G401.6 (cell line): ENCODE data around the gene SLC12A5.
A peak's percentile ranks its signal among the peaks of the same experiment; 100 is the strongest.

Experiments used
- FAIRE-seq: peaks from 2 replicates; lab custom pipeline; 2012; peaks lifted over from hg19 to GRCh38; lab: Jason Lieb, UNC

The SLC12A5 gene

GRCh38 chr20:46006964-46007363 is 22.1 kb upstream of the SLC12A5 start:
- no peak for FAIRE-seq

- no peak for FAIRE-seq
These were observed 21.3 kb upstream of the SLC12A5 start for GRCh38 chr20:46007671-46008070.

DNA sequence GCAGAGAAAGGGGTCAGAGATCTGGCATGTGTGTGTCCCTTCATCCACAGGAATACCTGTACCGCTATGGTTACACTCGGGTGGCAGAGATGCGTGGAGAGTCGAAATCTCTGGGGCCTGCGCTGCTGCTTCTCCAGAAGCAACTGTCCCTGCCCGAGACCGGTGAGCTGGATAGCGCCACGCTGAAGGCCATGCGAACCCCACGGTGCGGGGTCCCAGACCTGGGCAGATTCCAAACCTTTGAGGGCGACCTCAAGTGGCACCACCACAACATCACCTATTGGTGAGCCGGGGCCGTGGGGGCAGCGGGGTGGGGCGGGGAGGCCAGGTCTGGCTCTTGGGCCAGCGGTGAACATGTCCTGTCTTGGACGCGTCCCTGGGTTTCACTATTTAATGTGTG is 19.2 kb upstream of the SLC12A5 start:
- no peak for FAIRE-seq

DNA sequence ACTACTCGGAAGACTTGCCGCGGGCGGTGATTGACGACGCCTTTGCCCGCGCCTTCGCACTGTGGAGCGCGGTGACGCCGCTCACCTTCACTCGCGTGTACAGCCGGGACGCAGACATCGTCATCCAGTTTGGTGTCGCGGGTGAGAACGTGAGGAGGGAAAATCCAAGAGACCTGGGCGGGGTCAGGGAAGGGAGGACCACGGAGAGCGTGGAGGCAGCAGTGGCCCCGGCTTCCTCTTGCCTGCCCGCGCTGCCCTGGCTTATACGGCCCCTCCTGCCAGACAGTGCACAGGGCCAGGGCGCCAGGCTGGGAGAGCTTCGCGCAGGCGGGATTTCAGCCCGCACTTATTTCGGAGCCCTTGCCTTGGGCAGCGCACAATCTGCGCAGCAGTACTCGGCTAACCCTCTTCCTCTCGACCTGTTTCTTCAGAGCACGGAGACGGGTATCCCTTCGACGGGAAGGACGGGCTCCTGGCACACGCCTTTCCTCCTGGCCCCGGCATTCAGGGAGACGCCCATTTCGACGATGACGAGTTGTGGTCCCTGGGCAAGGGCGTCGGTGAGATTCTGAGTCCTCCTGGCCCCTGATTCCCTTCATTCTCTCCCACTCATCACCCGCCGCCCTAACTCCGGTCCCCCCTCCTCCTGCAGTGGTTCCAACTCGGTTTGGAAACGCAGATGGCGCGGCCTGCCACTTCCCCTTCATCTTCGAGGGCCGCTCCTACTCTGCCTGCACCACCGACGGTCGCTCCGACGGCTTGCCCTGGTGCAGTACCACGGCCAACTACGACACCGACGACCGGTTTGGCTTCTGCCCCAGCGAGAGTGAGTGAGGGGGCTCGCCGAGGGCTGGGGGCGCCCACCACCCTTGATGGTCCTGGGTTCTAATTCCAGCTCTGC is 18.3 kb upstream of the SLC12A5 start:
- FAIRE-seq, result no peak

DNA sequence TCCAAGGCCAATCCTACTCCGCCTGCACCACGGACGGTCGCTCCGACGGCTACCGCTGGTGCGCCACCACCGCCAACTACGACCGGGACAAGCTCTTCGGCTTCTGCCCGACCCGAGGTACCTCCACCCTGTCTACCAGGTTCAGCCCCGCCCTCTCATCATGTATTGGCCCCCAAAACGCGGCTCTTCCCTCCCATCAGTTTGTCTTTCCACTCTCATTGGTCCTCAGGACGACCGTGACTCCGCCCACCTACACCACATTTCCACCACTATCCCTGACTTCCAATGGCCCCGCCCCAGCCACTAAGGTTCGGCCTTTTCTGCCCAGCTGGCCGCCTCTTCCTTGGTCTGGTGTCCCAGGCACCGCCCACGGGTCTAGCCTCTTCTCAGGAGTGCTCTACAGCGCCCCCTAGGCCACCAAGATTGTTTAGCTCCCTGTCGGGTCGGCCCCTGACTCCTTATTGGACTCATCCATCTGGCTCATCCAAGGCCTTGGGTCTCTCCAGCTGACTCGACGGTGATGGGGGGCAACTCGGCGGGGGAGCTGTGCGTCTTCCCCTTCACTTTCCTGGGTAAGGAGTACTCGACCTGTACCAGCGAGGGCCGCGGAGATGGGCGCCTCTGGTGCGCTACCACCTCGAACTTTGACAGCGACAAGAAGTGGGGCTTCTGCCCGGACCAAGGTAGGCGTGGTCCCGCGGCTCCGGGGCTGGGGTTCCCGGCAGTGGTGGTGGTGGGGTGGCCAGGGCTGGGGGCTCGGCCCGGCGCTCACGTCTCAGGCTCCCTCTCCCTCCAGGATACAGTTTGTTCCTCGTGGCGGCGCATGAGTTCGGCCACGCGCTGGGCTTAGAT is 17.2 kb upstream of the SLC12A5 start:
- FAIRE-seq, result no peak

DNA sequence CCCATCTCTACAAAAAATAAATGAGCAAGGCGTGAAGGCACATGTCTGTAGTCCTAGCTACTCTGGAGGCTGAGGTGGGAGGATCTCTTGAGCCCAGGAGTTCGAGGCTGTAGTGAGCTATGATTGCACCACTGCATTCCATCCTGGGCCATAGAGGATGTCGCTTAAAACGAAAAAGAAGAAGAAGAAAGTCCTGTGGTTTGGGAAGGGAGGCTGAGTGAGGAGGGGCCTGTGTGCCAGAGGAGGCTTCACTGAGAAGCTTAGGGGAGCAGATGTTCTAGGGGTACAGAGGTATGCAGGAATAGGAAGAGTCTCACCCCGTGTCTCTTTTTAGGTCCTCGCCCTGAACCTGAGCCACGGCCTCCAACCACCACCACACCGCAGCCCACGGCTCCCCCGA is 16.1 kb upstream of the SLC12A5 start:
- FAIRE-seq, result no peak

DNA sequence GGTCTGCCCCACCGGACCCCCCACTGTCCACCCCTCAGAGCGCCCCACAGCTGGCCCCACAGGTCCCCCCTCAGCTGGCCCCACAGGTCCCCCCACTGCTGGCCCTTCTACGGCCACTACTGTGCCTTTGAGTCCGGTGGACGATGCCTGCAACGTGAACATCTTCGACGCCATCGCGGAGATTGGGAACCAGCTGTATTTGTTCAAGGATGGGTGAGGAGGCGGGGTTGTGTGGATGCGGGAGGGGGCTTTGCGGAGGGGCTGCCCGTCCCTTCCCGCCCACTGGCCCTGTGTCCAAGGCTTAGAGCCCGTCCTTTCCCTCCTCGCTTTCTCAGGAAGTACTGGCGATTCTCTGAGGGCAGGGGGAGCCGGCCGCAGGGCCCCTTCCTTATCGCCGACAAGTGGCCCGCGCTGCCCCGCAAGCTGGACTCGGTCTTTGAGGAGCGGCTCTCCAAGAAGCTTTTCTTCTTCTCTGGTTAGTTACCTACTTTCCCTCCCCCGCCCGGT is 15.6 kb upstream of the SLC12A5 start:
- no peak for FAIRE-seq

DNA sequence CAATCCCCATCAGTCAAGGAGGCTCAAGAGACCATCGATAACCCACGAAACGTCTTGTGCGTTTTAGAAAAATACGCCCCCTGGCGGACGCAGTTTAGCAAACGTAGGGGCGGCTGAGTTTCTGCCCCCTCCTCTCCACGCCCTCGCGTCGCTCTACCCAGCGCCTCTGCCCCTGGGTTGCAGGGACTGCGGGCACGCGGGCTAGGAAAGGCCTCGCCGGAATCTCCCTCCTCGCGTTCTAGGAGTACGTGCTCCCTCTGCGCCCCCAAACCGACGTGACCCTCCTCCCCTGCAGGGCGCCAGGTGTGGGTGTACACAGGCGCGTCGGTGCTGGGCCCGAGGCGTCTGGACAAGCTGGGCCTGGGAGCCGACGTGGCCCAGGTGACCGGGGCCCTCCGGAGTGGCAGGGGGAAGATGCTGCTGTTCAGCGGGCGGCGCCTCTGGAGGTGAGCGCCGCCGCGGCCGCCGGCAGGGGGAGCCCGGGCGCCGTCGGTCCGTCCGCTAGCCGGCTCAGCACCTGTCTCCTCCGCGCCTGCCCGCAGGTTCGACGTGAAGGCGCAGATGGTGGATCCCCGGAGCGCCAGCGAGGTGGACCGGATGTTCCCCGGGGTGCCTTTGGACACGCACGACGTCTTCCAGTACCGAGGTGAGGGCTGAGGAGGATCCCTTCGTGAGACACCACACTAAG is 15.0 kb upstream of the SLC12A5 start:
- FAIRE-seq, result no peak

DNA sequence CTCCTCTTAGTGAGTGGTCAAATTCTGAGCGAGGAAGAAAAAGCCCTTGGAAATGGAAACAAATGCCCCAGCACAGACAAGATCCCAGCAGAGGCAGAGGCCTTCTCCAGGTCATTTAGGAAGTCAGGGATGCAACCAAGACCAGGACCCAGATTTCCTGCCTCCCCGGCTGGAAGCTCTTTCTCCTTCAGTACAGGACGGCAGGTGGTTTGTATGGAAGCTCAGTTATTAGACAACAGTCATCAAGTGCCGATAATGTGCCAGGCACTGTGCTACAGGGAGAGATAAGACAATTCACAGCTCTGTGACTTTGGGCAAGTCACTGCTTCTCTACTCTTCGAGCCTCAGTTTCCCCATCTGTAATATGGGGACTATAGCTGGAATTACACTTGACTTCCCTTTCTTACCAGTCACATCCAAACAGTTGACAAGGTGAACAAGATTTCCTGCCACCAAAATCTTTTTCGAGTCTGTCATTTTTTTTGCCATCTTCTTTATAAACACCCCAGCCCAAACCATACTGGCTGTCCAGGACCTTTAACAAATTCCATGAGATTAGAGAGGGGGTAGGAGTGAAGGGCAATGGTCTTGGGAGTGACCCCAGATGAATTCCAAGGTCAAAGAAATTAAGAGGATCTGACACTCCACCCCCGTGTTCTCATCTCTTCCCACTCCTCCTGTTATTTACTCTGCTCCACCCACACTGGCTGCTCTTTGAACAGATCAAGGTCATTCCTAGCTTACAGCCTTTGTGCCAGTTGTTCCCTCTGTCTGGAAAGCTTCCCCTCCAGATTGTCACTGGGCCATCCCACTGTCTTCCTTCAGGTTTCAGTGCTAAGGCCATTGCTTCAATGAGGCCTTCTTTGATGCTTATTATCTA is 14.3 kb upstream of the SLC12A5 start:
- FAIRE-seq, result no peak

GRCh38 chr20:46017272-46017671 is 11.7 kb upstream of the SLC12A5 start:
- FAIRE-seq, result no peak

DNA sequence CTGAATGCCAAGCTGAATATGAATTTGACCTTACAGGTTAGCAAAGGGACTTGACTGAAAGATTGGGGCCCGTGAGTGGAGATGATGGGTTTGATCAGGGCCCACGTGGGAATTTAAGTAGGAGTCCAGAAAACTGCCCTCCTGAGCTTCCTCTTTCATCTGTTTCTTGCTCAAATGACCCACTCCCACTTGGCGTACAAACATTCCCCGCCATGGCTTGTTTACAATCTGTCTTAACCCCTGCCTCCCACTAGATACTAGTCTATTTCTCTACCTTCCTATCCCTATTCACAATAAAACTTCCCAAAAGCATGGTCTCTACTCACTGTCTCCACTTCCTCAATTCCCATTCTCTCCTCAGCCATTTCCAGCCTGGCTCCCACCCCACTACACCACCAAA is 10.9 kb upstream of the SLC12A5 start:
- no peak for FAIRE-seq

- FAIRE-seq, result no peak
These were observed 10.4 kb upstream of the SLC12A5 start for GRCh38 chr20:46018611-46019010.

GRCh38 chr20:46020555-46020954 is 8.5 kb upstream of the SLC12A5 start:
- no peak for FAIRE-seq

GRCh38 chr20:46021361-46022359 is 7.4 kb upstream of the SLC12A5 start:
- peak; percentile 49 for FAIRE-seq

DNA sequence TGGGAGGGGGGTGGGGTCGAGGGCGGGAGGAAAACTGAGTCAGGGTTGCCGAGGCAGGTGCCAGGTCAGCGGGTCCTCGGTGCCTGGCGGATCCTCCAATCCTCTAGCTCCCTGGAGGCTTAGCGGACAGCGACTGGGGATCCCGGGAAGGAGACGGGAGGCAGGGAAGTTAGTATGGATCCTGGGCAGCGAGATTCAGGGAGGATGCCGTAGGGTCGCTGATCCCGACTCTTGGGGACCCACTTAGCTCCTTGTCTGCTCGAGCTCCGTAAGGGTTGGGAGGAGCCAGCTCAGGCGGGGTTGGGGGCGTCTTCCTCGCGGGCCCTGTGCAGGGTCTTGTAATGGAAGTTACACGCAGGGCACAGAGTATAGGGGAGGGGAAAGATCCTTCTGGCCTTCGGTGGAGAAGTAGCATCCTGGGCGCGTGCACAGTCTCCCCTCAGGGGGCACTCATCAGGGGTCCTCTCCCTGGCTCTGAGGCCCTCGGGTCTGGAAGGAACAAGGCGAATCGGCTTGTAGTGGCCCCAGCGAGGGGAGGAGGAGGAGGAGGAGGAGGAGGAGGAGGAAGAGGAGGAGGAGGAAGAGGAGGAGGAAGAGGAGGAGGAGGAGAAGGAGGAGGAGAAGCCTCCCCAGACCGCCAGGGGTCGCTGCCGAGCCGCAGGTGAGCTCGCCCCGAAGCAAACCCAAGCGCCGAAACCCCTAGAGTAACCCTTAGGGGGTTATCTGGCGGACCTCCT is 6.4 kb upstream of the SLC12A5 start:
- FAIRE-seq, result no peak

DNA sequence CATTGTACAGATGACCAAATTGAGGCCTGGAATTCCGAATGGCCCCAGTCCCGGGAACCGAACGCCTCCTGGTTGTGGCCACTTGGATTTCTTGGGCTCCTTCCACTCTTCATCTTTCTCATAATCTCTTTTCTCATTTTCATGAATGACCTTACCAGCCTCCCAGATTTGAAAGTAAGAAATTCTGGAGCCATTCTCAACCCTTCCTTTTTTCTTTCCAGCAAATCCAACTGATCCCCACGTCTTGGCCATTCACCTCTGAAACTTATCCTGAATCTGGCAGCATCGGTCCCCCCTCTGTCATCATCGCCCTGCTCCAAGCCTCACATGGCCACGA is 5.9 kb upstream of the SLC12A5 start:
- FAIRE-seq, result no peak

DNA sequence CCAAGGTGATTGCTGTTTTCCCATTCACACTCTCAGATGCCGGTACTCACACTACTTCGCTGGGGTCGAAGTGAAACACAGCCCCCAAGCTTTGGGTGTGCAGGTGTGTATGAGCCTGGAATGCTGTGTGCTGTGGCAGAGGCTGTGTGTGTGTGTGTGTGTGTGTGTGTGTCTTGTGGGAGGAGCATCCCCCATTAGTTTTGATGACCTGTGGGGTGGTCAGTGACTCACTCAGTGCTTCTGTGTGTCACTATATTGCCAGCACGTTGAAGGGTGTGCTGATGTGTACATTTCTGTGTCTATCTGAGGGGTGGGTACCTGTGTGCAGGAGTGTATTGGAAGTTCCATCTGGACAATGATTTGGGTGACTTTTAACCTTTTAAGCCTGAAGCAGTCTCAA is 5.0 kb upstream of the SLC12A5 start:
- no peak for FAIRE-seq

- FAIRE-seq, result no peak
These were observed 3.6 kb upstream of the SLC12A5 start for GRCh38 chr20:46025376-46025783.

DNA sequence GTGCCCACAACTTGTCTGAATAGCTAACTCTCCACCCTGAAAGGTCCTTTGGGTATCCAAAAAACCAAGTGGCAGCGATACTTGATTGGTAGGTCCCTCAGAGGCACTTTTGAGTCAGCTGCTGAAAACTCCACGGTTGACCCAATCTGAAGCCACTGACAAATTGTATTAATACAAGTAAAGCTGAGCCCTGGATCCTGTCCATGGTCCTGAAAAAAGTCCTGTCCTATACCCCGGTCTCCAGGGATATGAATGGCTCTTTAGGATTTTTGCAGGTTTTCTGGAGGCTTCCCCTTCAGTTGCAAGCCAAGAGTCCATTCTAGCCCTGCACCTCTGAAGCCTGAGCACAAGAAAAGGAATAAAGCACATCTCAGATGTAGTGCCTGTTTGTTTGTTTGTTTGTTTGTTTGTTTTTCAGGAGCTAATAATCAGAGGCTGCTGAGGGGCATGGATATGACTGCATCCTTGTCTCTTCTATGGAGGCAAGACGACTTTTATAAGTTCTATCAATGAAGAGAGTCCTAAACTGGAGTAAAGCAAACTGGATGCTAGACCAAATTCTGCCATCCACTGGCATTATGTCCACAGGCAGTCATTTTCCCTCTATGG is 1.7 kb upstream of the SLC12A5 start:
- FAIRE-seq, result no peak
